Type B pancreatic cell (in vitro differentiated cells): Measurements from ENCODE around the gene HSPB1. TPM values are rescaled to one million over a fixed set of nuclear protein-coding genes. Genes with fewer than 3 reads are reported as not detected.
"Not testable (repeated sequence)": the region's sequence is repeated elsewhere in the genome, so short reads cannot be mapped to it uniquely, and the experiment has no call there.

Source experiments
- DNase-seq: peaks from one replicate; pipeline ENCODE4 v3.0.0; 2021; ENCODE audit warnings: mixed read lengths; ENCODE audit not compliant: unreplicated experiment; ENCODE audit errors: extremely low spot score
- H3K27ac Mint-ChIP-seq: 2 replicates; pipeline ENCODE4 v1.8.0; 2021; ENCODE audit warnings: mild to moderate bottlenecking, mixed read lengths
- H3K27me3 Mint-ChIP-seq: 2 replicates; pipeline ENCODE4 v1.8.0; 2021; ENCODE audit warnings: mixed read lengths
- H3K36me3 Mint-ChIP-seq: 2 replicates; pipeline ENCODE4 v1.8.0; 2021; ENCODE audit warnings: mixed read lengths
- H3K4me1 Mint-ChIP-seq: one replicate; pipeline ENCODE4 v1.8.0; 2021; ENCODE audit warnings: mixed read lengths; ENCODE audit not compliant: unreplicated experiment
- H3K4me3 Mint-ChIP-seq: 2 replicates; pipeline ENCODE4 v1.8.0; 2021; ENCODE audit warnings: mild to moderate bottlenecking, mixed read lengths
- H3K9me3 Mint-ChIP-seq: 2 replicates; pipeline ENCODE4 v1.8.0; 2021; ENCODE audit warnings: mixed read lengths
- total RNA-seq: library from RNA; stranded (reverse); gene quantifications from 2 replicates; pipeline ENCODE4 v1.2.1, GENCODE V29; 2021; ENCODE audit warnings: low replicate concordance
- TF ChIP-seq, protein P1 (sequence below): fragments of 200-600 bp; sonication (generic); conservative IDR thresholded peaks from 2 replicates; pipeline ENCODE4 v1.5.0; 2021; ENCODE audit warnings: antibody characterized with exemption, mild to moderate bottlenecking

HSPB1 gene
- total RNA-seq, 1 donor from 2014 or later, result 228 TPM

GRCh38 chr7:76296743-76297740 is 5.4 kb upstream of the HSPB1 start:
- H3K9me3 Mint-ChIP-seq, result no peaks in the 10 kb centered on the region
- H3K27me3 Mint-ChIP-seq, result no peaks in the 10 kb centered on the region
- TF ChIP-seq, protein P1, sequence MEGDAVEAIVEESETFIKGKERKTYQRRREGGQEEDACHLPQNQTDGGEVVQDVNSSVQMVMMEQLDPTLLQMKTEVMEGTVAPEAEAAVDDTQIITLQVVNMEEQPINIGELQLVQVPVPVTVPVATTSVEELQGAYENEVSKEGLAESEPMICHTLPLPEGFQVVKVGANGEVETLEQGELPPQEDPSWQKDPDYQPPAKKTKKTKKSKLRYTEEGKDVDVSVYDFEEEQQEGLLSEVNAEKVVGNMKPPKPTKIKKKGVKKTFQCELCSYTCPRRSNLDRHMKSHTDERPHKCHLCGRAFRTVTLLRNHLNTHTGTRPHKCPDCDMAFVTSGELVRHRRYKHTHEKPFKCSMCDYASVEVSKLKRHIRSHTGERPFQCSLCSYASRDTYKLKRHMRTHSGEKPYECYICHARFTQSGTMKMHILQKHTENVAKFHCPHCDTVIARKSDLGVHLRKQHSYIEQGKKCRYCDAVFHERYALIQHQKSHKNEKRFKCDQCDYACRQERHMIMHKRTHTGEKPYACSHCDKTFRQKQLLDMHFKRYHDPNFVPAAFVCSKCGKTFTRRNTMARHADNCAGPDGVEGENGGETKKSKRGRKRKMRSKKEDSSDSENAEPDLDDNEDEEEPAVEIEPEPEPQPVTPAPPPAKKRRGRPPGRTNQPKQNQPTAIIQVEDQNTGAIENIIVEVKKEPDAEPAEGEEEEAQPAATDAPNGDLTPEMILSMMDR, result no peak
- H3K36me3 Mint-ChIP-seq, result no peaks in the 10 kb centered on the region
- H3K4me1 Mint-ChIP-seq, result peaks cover 24% of the 10 kb centered on the region
- peak overlapping the region; percentile 69 for H3K4me3 Mint-ChIP-seq
- DNase-seq, result no peak
- peak overlapping the region; percentile 90 for H3K27ac Mint-ChIP-seq

GRCh38 chr7:76300166-76300731 is 2.2 kb upstream of the HSPB1 start:
- Mint-ChIP-seq H3K9me3 (no peaks in the 10 kb centered on the region), H3K4me1 (peaks cover 27% of the 10 kb centered on the region), H3K27me3 (no peaks in the 10 kb centered on the region), H3K36me3 (no peaks in the 10 kb centered on the region), H3K27ac (peak overlapping the region; percentile 77), H3K4me3 (peak overlapping the region; percentile 54)
- DNase-seq, result no peak
- TF ChIP-seq, protein P1, result no peak

DNA sequence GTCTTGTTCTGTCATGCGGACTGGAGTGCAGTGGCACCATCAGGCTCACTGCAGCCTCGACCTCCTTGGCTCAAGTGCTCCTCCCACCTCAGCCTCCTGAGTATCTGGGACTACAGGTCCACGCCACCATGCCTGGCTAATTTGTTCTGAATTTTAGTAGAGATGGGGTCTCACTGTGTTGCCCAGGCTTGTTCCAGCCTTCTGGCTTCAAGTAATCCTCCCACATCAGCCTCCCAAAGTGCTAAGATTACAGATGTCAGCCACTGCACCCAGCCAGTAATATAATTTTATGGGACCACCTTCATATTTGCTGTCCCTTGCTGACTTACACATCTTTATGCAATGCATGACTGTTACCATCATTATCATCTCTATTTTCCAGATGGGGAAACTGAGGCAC is 1.5 kb upstream of the HSPB1 start:
- Mint-ChIP-seq H3K9me3 (no peaks in the 10 kb centered on the region), H3K4me1 (peaks cover 27% of the 10 kb centered on the region)
- no peak for DNase-seq

GRCh38 chr7:76303202-76304147 is 1.0 kb downstream of the HSPB1 start:
- H3K27me3 Mint-ChIP-seq, result no peaks in the 10 kb centered on the region
- H3K27ac Mint-ChIP-seq, result peak overlapping the region; percentile 91
- peaks cover 30% of the 10 kb centered on the region for H3K4me1 Mint-ChIP-seq
- DNase-seq, result peak; percentile 86
- H3K4me3 Mint-ChIP-seq, result peak overlapping the region; percentile 91
- TF ChIP-seq, protein P1, result no peak
- no peaks in the 10 kb centered on the region for H3K36me3 Mint-ChIP-seq
- H3K9me3 Mint-ChIP-seq, result no peaks in the 10 kb centered on the region

More for the DNA sequence above, 1.5 kb upstream of the HSPB1 start:
- no peak overlapping the region for H3K4me3 Mint-ChIP-seq
- no peaks in the 10 kb centered on the region for H3K27me3 Mint-ChIP-seq
- TF ChIP-seq, protein P1, result no peak
- no peaks in the 10 kb centered on the region for H3K36me3 Mint-ChIP-seq
- no peak overlapping the region for H3K27ac Mint-ChIP-seq

DNA sequence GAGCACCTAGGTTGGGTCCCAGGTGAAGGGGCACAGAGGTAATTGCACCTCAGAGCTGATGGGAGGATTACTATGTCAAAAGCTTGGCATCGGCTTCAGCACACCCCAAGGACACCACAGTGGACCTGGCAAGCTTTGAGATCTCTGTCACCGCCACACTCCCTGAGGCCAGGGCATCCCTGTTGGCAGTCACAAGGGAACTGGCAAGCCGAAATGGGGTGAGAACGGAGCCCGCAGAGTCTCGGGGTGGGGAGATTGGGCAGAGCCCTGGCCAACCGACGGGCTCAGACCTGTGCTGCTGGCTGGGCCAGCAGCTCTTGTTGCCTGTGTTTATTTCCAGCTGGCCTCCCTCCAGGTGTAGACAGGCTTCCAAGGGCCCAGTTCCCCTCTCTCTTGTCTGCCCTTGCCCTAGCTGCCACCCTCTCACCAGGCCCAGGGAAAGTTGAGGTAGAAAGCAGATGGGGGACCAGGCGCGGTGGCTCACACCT is 2.5 kb downstream of the HSPB1 start:
- DNase-seq, result no peak
- Mint-ChIP-seq H3K4me1 (peaks cover 30% of the 10 kb centered on the region), H3K4me3 (peak overlapping the region; percentile 91), H3K27ac (no peak overlapping the region), H3K36me3 (no peaks in the 10 kb centered on the region), H3K9me3 (no peaks in the 10 kb centered on the region), H3K27me3 (no peaks in the 10 kb centered on the region)
- TF ChIP-seq, protein P1, result no peak

- not testable (repeated sequence) for H3K27ac Mint-ChIP-seq, H3K4me3 Mint-ChIP-seq, DNase-seq, H3K27me3 Mint-ChIP-seq, H3K9me3 Mint-ChIP-seq, H3K36me3 Mint-ChIP-seq
- H3K4me1 Mint-ChIP-seq, result peaks cover 20% of the 10 kb centered on the region
Observed at GRCh38 chr7:76308874-76309273, 6.4 kb downstream of the HSPB1 start.

DNA sequence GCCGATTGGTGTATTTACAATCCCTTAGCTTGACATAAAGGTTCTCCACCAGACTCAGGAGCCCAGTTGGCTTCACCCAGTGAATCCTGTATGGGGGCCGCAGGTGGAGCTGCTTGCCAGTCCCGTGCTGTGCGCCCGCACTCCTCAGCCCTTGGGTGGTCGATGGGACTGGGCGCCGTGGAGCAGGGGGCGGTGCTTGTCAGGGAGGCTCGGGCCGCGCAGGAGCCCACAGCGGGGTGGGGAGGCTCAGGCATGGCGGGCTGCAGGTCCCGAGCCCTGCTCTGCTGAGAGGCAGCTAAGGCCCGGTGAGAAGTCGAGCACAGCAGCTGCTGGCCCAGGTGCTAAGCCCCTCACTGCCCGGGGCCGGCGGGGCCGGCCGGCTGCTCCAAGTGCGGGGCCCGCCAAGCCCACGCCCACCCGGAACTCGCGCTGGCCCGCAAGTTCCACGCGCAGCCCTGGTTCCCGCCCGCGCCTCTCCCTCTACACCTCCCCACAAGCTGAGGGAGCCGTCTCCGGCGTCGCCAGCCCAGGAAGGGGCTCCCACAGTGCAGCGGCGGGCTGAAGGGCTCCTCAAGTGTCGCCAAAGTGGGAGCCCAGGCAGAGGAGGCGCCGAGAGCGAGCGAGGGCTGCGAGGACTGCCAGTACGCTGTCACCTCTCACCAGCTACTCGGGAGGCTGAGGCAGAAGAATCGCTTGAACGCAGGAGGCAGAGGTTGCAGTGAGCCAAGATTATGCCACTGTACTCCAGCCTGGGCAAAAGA is 7.0 kb downstream of the HSPB1 start:
- H3K9me3 Mint-ChIP-seq, H3K27me3 Mint-ChIP-seq, H3K4me3 Mint-ChIP-seq, H3K36me3 Mint-ChIP-seq, H3K27ac Mint-ChIP-seq, DNase-seq: not testable (repeated sequence)
- peaks cover 18% of the 10 kb centered on the region for H3K4me1 Mint-ChIP-seq
